SKM-1 (cell line): ENCODE data around the gene MTCH1.

Experiments
- DNase-seq: peaks from one replicate; lab custom pipeline; 2025; ENCODE audit not compliant: unreplicated experiment; lab: John Stamatoyannopoulos, UW

The MTCH1 gene

GRCh38 chr6:36927691-36928546, 58.1 kb downstream of the MTCH1 start:
- no peak for DNase-seq

- no peak for DNase-seq
These were observed 59.1 kb downstream of the MTCH1 start for GRCh38 chr6:36926708-36927513.

GRCh38 chr6:36925809-36926208, 60.2 kb downstream of the MTCH1 start:
- no peak for DNase-seq

GRCh38 chr6:36924778-36925374, 61.1 kb downstream of the MTCH1 start:
- DNase-seq: no peak

GRCh38 chr6:36924131-36924530, 61.9 kb downstream of the MTCH1 start:
- no peak for DNase-seq

- no peak for DNase-seq
These were observed 65.5 kb downstream of the MTCH1 start for GRCh38 chr6:36920546-36920945.

GRCh38 chr6:36920049-36920448, 65.9 kb downstream of the MTCH1 start:
- DNase-seq: no peak
